ENCODE data around the gene DUSP8.

DUSP8 gene

DNA sequence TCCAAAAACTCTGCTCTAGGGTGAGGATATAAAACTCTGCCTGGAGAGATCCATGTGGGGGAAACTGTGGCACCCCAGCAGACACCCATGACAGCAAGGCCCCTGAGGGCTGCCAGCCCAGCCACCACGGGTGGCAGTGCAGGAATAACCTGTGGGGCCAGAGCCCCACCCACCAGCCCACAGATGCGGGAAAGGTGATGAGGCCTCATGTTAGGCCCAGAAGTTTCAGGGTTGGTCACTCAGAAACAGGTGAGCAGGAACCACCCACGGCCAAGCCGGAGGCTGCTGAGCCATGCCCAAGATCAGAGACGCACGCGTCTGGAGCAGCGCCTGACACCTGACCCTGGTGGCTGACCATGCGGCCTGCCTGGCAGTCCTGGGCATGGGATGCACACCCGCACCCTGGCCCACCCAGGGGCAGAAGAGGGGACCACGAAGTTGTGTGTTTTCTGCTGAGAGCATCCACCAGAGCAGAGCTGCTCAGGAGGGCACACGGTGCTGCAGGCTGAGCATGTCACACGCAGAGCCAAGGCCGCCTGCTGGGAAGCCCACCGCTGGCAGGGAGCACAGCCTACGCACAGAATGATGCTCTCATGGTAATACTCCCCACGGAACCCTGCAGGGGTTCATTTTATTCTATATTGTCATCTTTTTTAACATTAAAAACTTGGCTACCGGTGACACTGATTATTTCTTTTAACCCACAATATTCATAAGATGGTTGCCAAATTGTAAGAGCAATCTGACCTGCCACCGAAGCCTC lies 41.2 kb downstream of the DUSP8 start:
- DNase-seq = no peak

DNA sequence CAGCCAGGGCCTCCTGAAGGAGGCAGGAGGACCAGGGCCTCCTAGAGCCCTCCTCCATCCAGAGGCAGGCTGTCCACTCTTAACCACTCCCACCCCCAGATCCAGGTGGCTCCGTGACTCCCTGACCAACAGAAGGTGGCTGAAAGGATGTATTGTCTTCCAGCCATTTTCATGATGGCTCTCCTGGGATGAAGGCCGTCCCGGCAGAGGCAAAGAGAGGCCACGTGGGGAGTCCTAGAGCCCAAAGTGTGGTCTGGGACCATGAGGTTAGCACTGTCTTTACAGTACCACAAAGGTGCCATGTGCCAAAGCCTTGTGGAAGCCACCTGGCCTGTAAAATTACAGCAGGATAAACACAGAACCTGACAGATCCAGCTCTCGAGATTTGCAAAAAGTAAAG lies 42.3 kb downstream of the DUSP8 start:
- DNase-seq = no peak

DNA sequence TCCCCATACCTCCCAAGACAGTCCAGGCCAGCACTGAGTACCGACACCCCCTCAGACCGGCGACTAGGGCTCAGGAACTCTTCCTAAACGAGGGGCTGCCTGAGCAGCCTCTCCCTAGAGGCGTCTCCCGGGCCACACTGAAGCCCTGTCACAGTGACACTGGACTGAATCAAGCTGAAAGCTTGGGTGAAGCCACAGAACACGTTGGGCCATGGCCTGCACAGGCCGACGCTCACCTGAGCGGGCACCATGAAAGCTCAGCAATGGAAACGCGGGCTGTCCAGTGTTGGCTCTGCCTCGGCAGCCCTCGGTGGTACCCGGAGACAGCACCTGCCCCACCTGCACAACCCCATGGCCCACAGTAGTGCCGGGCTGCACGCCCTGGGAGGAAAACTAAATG lies 42.8 kb downstream of the DUSP8 start:
- DNase-seq = no peak

DNA sequence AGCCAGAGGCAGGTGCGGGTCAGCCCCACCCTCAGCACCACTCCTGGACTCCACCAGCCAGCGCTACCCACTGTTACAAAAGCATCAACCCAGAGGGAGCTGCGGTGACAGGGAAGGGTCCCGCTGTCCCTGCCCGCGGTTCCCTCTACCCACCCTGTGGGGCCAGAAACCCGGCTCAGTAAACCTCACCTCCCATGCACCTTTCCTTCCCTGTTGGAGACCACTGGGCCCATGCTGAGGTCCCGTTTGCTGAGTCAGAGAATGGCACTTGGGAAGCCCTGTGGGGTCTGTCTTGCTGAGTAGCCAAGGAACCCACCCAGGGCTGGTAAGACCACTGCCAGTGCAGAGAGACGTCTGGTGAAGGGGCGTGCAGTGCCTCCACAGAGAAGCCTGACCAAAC lies 43.4 kb downstream of the DUSP8 start:
- no peak for DNase-seq

DNA sequence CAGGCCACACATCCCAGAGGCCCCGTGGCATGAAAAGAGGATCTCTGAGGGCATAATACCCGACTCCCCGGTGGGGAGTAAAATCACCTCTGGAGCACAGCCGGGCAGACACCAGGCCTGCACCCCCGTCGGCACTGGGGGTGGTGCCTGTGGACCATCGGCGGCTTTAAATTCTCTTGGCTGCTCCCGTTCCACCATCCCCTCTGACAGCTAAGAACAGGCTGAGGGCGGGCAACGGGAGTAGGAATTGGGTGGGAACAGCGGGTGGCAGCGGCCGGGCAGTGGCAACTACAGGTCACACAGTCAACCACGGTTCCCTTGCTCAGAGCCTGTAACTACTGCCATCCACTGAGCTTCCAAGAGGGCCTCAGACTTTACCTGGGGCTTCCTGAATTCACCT lies 45.3 kb downstream of the DUSP8 start:
- DNase-seq = no peak

DNA sequence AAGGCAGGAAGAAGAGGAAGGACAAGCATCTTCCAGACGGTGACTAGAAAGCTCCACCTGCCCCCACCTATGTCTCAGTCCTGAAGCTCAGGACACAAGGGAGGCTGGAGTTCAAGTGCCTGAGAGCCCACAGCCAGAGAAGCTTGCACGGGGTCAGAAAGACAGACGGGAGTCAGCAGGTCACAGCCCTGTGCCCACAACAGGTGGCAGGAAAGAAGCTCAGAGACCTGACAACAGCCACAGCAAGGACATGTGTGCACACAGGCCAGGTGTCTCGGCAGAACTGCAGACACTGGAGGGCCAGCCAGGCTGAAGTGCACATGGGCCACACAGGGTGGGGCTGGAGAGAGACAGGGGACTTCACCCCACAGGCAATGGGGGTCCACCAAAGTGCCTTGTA lies 48.3 kb downstream of the DUSP8 start:
- DNase-seq = no peak

DNA sequence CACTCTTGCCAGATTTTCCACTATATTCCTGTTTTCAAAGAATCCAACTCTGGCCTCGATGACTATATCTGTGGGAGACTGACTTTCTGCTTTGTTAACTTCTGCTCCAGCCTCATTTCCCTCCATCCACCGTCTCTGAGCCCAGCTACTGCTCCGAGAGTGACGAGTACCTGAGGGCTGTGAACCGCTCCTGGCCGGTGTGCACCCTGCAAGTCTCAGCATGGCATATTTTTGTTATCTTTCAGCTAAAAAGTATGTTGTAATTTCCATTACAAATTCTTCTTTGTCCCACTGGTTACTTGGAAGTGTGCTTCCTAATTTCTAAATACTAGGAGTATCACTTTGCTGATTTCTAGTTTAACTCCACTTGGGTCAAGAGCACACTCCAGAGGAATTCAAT lies 49.0 kb downstream of the DUSP8 start:
- no peak for DNase-seq

DNA sequence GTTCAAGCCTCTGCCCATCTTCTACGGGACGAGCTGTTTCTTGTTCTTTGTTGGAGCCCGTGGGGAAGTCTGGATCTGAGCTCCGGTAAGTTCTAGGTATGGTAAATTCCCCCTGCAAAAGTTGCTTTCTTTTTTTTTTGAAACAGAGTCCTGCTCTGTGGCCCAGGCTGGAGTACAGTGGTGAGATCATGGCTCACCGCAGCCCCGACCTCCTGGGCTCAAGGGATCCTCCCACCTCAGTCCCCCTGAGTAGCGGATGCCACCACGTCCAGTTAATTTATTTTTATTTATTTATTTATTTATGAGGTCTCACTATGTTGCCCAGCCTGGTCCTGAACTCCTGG lies 50.0 kb downstream of the DUSP8 start:
- DNase-seq = no peak

DNA sequence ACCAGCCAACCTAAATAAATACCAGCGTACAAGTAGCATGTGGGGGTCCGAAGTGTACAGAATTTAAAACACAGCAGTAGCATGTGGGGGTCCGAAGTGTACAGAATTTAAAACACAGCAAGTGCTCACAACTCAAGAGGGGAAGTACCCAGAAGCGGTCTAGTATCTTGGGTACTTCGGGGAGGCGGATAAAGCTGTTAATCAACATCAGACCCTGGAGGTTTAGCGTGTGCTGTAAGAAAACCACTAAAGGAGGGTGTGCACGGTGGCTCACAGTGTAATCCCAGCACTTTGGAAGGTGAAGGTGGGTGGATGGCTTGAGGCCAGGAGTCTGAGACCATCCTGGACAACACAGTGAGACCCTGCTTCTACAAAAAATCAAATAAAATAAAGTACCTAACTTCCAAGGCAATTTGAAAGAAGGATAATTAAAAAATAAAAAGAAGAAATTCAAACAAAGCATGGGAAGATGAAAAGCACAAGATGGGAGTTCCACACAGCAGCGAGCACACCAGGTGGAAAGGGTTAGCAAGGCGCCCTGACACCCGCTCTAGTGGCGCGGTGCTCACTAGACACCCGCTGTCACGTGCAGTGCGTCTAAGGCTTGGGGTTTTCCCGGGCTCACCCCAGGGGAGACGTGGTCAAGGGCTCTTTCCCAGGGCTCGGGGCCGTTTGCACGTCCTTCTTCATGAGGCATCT lies 50.5 kb downstream of the DUSP8 start:
- no peak for DNase-seq

DNA sequence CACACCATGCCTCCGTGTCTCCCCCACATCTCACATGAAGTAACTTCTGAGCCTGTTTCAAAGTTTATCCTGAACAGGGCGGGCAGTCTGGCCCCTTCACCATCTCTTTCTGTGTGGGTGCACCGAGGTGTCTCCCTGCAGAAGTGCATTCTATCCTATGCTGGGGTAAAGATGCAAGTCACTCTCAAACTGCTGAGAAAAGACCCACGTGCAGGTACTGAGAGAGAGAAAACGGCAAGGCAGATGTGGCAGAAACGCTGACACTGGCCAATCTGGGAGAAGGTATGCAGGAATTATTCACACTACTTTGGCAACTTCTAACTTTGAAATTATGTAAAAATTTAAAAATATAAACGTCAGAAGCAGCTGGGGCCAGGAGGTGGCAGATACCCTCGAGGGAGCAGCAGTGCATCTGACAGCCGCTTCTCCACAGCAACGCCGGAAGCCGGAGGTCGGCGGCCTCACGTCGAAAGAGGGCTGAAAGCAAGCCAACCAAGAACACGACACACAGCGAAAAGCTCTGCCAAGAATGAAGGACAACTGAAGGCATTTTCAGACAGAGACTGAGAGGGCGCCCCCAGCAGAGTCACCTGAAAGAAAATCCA lies 51.3 kb downstream of the DUSP8 start:
- DNase-seq = no peak

DNA sequence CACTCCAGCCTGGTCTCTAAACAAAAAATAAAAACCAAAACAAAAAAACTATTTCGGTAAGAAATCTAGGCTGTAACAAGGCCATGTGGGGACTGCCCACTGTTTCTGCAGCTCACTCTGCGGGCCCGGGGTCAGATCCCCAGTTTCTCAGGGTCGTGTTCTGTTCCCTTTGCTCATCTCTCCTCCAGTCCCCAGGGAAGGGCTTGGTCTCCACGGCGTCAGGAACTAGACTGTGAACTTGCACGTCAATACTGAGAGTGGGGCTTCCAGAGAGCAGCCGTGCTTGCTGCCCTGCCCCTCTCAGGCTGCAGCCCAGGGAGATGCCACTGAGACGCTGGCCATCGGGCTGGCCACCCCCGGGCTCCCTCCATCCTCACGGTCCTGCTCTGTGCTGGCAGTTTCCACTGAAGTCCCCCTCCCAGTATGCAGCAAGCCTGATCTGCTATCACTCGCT lies 51.8 kb downstream of the DUSP8 start:
- no peak for DNase-seq

DNA sequence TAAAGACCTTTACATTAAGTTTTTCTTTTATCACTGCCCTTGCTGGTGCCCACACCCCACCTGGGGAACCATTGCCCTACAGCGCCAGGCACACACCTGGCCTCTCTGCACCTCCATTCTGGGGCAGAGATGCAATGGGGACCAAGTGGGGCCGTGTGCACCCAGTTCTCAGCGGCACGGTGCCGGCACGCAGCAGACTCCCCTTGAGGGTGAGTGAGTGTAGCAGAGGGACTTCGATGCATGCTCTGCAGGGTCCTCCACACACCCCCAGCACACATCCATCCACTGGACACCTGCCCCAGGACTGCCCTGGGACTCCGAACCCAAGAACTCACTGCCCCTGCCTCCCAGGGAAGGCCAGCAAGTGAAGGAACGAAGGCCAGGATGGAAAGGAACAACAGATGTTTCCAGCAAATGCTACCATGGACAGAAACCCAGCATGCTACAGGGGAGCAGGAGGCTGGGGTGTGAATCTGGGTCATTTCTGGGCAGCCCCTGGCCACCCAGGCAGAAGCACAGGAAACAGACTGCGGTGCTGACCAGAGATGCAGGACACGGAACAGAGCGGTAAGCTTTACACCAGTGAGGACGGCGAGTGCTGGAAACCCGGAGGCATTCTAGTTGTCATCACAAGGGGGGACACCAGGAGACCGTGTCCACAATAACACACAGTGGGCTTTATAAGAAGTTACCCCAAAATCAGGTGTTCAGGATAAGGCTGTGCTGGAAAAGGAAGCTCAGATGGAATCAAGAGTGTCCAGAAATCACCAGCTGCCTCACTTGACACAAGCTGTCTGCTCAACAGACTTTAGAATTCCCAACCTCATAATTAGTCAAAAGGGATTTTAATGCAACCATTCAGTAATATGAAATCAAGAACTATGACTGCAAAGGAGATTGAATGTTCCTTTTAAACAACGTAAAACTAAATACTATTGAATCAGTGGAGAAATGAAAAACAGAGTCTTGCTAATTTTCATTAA lies 52.8 kb downstream of the DUSP8 start:
- DNase-seq = no peak

DNA sequence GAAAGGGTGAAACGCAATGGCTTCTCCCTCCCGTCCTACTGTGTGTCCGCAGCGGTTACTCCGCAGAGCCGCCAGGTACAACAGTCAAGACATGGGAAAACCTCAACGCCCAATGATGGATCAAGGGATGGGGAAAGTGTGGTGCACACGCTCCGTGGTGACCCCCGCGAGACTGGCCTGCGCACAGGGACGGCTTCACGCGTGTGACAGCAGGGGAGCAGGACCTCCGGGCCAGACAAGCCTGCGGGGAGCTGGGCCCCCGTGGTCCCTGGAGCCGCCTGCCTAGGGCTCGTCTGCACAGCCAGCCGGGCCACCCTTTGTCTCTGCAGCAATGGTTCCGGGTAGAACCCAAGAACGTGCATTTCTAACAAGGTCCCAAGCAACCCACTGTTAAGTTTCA lies 53.8 kb downstream of the DUSP8 start:
- no peak for DNase-seq

DNA sequence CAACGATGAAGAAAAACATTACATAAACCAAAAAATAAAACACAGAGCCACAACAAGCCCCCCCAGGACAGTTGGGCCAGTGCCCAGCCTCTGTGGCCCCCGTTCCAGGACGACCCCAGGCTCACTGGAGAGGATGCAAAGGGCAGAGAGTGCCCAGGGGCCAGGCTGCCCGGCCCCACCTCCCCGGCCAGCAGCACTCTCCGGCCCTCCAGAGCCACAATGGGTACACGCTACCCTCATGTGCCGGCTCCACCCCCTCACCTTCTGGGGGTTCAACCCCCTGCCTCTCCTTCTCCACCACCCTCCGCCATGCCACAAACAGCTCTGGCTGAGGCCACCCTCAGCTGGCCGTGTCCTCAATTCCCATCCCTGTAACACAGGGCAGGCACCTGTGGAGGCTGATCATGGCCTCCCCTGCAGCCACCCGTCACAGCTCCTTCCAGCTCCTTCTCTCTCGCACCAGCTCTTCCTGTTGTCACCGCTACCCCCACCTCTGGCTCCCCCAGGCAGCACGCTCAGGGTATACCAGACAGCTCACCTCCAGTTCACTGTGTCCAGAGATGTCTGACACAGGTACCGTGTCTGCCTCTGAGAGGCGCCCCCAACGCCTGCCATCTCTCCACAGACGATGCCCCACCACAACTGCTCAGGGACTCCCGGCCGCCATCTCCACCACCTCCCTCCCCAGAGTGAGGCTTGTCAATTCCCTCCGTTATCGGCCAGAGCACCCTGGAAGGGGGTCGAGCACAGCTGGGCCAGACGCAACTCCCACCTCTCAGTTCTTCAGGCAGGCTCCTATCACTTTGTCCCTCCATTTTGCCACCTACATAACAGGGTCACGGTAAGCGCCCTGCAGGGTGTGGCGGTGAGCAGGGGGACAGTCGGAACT lies 54.7 kb downstream of the DUSP8 start:
- no peak for DNase-seq

DNA sequence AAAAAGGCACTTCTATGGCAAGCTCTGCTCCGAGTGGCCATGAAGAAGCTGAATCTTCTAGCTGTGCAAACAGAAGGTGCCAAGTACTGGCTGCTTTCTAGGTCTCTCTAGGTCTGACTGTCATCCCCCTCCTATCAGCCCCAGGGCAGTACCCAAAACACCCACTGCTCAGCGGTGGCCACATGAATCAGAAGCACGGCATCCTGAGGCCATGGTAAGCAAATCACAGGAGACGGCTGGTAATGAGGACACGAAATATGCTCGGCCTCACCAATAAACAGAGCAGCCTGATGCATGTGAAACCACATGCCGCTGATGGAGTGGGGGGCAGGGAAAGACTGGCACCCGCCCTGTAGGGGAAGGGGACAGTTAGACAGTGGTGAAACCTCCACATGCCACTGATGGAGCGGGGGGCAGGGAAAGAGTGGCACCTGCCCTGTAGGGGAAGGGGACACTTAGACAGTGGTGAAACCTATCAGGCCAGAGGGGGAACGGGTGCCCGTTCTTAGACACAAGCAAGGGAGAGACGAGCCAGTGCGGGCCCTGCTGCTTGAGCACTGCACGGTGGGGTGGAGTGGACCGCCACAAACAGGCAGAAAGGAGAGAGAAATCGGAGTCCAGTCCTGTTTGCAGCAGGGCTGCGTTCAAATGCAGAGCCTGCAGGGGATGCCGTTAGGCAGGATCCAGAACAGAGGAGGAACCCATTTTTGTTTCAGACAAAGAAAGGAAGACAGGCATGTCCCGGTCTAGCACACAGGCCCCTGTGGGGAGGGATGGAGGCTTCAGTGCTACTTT lies 55.6 kb downstream of the DUSP8 start:
- no peak for DNase-seq

DNA sequence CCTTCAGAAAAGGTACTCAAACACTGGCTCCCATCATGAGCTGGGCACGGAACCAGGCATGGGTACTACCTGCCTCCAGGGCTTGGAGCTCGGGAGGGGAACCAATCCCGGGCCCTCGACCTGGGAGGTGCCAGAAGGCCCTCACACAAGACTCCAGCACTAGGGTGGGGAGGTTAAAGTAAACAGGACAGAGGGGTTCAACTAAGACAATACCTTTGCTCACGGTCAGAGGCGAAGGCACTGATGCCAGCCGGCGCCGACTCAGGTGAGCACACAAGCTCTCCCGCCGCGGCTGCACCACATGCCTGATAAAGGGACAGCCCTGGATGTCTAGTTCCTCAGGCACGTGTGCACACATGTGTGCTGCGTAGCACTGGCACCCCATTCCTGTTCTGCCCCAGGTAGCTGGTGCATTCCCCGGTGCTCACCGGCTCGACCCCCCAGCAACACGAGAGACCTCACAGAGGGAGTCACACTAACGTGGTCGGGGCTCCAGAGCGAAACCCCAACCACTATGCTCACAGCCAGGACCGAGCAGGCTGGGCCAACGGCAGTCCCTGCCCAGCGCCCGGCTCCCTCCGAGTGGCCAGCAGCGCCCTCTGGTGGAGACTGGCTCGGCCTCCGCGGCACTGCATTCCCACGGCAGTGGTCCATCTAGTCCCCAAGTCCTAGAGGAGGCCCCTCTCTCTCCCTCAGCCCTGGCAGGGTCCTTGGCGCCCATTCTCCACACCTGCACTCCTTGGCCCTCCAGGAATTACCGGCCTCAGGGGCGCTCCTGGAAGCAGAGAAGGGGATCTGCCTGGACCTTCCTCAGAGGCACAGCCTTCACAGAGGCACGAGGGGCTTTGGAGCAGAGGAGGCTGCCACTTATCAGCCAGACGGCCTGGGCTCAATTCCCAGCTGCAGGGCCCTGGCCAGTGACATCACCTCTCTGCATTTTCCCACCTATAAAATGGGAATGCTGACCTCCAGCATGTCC lies 56.7 kb downstream of the DUSP8 start:
- DNase-seq = peak; percentile 83

DNA sequence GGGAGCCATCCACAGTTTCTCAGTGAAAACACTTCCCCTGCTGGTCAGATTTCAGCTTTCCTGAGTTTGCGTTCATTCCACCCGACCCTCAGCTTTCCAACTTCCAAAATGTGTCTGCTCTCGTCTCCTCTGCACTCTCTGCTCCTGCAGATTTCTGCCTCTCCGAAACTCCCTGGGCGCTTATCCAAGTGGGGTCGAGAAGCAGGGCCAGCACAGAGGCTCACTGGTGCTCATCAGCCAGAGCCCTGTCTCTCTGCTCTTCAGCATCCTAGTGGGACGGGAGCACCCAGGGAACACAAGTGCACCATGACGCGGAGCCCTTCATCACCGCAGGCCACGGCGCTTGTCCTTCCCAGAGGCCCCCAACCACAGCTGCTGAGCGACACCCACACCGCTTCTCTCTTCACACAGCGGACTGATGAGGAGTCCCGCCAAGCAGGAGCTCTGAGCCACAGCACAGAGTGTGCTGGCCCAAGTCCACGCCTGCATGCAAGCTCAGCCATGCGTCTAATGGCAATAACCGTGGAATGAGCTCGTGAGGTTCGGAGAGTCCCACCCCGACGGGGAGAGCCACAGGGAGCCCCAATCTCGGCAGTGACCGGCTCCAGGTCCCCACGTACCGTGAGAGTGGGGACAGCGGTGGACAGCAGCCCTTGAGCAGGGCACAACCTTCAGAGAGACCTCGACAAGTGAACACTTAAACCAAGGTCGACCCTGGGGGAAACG lies 57.6 kb downstream of the DUSP8 start:
- peak; percentile 13 for DNase-seq

DNA sequence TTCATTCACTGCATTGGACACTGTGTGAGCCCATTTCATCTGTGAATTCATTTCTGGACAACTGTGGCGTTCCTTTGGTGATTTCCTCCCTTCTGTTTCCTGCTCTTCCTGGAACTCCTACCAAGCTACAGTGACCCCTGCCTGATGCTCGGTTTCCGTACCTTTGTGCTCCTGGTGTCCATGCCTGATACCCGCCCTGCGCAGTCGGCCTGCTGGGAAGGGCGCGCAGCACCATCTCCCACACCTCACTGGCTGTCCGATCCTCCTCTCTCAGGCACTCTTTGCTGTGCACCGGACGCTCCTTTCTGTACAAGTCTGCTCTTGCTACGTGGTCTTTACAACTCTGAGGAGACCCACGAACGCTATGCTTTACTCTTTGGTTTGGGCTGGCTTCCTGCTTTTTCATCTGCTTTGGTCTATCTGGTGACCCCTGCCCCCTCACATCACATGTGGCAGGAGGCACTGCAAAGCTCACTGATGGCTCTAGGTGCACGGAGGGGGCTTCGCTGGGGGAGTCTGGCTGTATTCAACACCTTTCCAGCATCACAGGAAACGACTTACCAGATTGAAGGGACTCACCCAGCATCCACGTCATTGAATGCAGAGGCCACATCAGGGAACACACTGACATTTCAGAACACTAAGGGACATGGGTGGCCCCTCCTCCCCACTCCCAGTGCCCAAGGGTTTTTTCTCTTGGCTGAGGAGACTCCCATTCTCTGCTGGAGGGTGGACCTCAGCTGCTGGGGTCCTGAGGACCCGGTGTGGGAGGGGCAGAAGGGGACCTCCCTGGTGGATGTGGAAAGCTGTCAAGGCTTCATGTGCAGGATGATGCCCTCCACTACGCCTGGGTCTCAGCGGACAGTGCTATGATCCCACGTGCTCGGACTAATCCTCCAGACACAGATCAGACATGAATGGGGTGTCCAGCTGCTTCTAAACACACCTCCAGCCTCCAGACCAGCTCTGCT lies 58.5 kb downstream of the DUSP8 start:
- DNase-seq = no peak

All from midbrain (tissue), 1 donor.